ENCODE data around the gene RRN3. TPM values are rescaled to one million over a fixed set of nuclear protein-coding genes. Genes with fewer than 3 reads are reported as not detected.
A peak's percentile ranks its signal among the peaks of the same experiment; 100 is the strongest.
"Not testable (repeated sequence)": the region's sequence is repeated elsewhere in the genome, so short reads cannot be mapped to it uniquely, and the experiment has no call there.

Gene RRN3
- total and polyA plus RNA-seq, 8 donors, result 21.7 to 54.9 (median 49.4) TPM

- peaks cover 0 to 21% of the 10 kb centered on the region in 2 donors for H3K36me3 ChIP-seq
- H3K27ac ChIP-seq; H3K4me3 ChIP-seq; DNase-seq; H3K4me1 ChIP-seq; ATAC-seq; H3K9me3 ChIP-seq; intact Hi-C loops (cut with DNase I); H3K27me3 ChIP-seq: not testable (repeated sequence)
Observed at GRCh38 chr16:15135483-15136360, 41.6 kb upstream of the RRN3 start.

- H3K4me3 ChIP-seq; ATAC-seq; H3K4me1 ChIP-seq; H3K27me3 ChIP-seq; H3K9me3 ChIP-seq; intact Hi-C loops (cut with DNase I); H3K27ac ChIP-seq: not testable (repeated sequence)
- peaks cover 0 to 25% of the 10 kb centered on the region in 2 donors for H3K36me3 ChIP-seq
- peak in 1 of 4 donors; percentile 28 for DNase-seq
Observed at GRCh38 chr16:15134752-15135482, 40.8 kb upstream of the RRN3 start.

- ATAC-seq; intact Hi-C loops (cut with DNase I); H3K27me3 ChIP-seq; H3K27ac ChIP-seq; H3K4me3 ChIP-seq; H3K4me1 ChIP-seq; H3K9me3 ChIP-seq: not testable (repeated sequence)
- peaks cover 0 to 29% of the 10 kb centered on the region in 2 donors for H3K36me3 ChIP-seq
- DNase-seq, result peak in 1 of 4 donors; percentile 31
Observed at GRCh38 chr16:15133554-15133953, 39.5 kb upstream of the RRN3 start.

GRCh38 chr16:15132719-15133428 lies 38.8 kb upstream of the RRN3 start:
- intact Hi-C loops (cut with DNase I); H3K4me3 ChIP-seq: not testable (repeated sequence)

DNA sequence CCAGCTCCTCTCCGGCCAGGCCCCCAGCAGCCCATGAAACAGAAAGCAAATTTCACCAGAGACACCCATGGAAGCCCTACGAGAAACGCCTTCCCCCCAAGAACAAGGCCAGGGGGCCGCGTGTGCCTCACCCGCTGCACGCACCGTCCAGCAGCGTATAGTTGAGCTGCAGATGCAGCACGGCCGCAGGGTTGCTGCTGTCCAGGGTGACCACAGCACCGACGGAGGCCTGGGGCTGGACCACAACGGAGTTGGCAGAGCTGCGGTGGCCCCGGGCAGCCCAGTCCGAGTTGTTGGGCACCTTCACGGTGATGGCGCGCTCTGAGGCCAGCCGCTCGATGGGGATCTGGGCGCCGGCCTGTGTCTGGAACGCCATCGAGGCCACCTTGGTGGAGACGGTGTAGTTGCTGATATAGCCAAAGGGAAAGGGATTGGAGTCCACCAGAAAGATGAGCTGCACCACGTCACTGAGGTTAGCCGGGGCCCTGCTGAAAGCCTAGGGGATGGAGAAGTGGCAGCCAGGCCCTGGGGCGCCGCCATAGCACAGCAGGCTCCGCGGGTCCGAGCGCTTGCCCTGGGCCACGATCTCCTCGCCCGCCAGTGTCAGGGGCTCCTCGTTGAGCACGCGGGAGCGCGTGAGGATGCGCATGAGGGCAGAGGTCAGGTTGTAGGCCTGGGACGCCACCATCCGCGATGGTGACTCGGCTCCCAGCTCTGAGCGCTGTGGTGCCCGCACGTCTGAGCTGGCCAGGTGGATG lies 37.0 kb upstream of the RRN3 start:
- peak in 1 of 4 donors; percentile 53 for DNase-seq
- H3K9me3 ChIP-seq; H3K4me1 ChIP-seq; H3K27me3 ChIP-seq; intact Hi-C loops (cut with DNase I); H3K4me3 ChIP-seq; H3K27ac ChIP-seq; ATAC-seq: not testable (repeated sequence)
- peaks cover 0 to 44% of the 10 kb centered on the region in 2 donors for H3K36me3 ChIP-seq

More at GRCh38 chr16:15132719-15133428, 38.8 kb upstream of the RRN3 start:
- H3K27ac ChIP-seq, H3K27me3 ChIP-seq, H3K9me3 ChIP-seq, H3K4me1 ChIP-seq, ATAC-seq: not testable (repeated sequence)
- peak in 1 of 4 donors; percentile 54 for DNase-seq
- H3K36me3 ChIP-seq, result peaks cover 0 to 32% of the 10 kb centered on the region in 2 donors

GRCh38 chr16:15130256-15130932 lies 36.3 kb upstream of the RRN3 start:
- H3K27me3 ChIP-seq; H3K9me3 ChIP-seq; H3K4me1 ChIP-seq; ATAC-seq; H3K27ac ChIP-seq; intact Hi-C loops (cut with DNase I); H3K4me3 ChIP-seq: not testable (repeated sequence)
- peaks cover 0 to 37% of the 10 kb centered on the region in 2 donors for H3K36me3 ChIP-seq
- DNase-seq, result peak in 1 of 4 donors; percentile 70

- H3K4me3 ChIP-seq; intact Hi-C loops (cut with DNase I); H3K27ac ChIP-seq; H3K27me3 ChIP-seq; H3K9me3 ChIP-seq; ATAC-seq; H3K4me1 ChIP-seq: not testable (repeated sequence)
- H3K36me3 ChIP-seq, result peaks cover 0 to 34% of the 10 kb centered on the region in 2 donors
- DNase-seq, result peak in 1 of 4 donors; percentile 34
Observed at GRCh38 chr16:15127641-15128425, 33.8 kb upstream of the RRN3 start.

DNA sequence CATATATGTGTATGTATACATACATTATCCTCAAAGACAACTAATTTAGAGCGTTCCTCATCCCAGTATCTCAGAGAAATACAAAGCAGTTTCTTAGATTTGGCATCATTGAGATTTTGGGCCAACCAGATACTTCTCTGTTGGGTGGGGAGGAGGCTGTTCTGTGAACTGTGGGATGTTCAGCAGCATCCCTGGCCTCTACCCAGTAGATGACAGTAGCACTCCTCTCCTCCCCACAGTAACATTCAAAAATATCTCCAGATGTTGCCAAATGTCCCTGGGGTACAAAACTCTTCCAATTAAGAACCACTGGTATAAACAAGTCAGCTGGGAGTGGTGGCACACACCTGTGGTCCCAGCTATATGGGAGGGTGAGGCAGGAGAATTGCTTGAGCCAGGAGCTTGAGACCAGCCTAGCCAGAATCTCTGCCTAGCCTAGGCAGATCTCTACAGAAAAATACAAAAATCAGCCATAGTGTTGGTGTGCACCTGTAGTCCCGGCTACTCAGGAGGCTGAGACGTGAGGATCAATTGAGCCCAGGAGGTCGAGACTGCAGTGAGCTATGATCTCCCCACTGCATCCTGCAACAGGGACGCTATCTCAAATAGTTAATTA lies 6.4 kb upstream of the RRN3 start:
- ATAC-seq; intact Hi-C loops (cut with DNase I); H3K9me3 ChIP-seq: not testable (repeated sequence)

GRCh38 chr16:15099366-15099909 lies 5.4 kb upstream of the RRN3 start:
- H3K4me1 ChIP-seq; H3K36me3 ChIP-seq; intact Hi-C loops (cut with DNase I); DNase-seq; H3K27ac ChIP-seq; H3K9me3 ChIP-seq; H3K27me3 ChIP-seq; ATAC-seq; H3K4me3 ChIP-seq: not testable (repeated sequence)

More for the DNA sequence above, 6.4 kb upstream of the RRN3 start:
- H3K4me3 ChIP-seq, H3K36me3 ChIP-seq, H3K27me3 ChIP-seq, H3K27ac ChIP-seq, H3K4me1 ChIP-seq, DNase-seq: not testable (repeated sequence)

GRCh38 chr16:15096583-15096972 lies 2.5 kb upstream of the RRN3 start:
- H3K4me1 ChIP-seq, result peaks cover 5 to 22% of the 10 kb centered on the region in 2 donors
- intact Hi-C loops (cut with DNase I), result not testable (repeated sequence)

More at GRCh38 chr16:15096583-15096972, 2.5 kb upstream of the RRN3 start:
- not testable (repeated sequence) for ATAC-seq, H3K9me3 ChIP-seq, H3K27me3 ChIP-seq, H3K36me3 ChIP-seq, H3K4me3 ChIP-seq, DNase-seq, H3K27ac ChIP-seq
